Testis (tissue), 2 donors: ENCODE results near the gene VANGL2.

Experiments
- POLR2A ChIP-seq: fragments of 450-650 bp; IDR thresholded peaks from one replicate; pipeline ENCODE4 v1.6.1; 2017; ENCODE audit warnings: antibody characterized with exemption, mild to moderate bottlenecking, moderate library complexity
- TF ChIP-seq, protein P1 (sequence below), 3 experiments: fragments of 450-650 bp in 2 of 3; fragments of 200-600 bp in 1 of 3; sonication (generic) in 1 of 3; IDR thresholded peaks; one replicate each; pipeline ENCODE4 v1.5.1; 2016 to 2019; ENCODE audit warnings: antibody characterized with exemption in 3 of 3, mild to moderate bottlenecking in 2 of 3, moderate library complexity in 1 of 3

DNA sequence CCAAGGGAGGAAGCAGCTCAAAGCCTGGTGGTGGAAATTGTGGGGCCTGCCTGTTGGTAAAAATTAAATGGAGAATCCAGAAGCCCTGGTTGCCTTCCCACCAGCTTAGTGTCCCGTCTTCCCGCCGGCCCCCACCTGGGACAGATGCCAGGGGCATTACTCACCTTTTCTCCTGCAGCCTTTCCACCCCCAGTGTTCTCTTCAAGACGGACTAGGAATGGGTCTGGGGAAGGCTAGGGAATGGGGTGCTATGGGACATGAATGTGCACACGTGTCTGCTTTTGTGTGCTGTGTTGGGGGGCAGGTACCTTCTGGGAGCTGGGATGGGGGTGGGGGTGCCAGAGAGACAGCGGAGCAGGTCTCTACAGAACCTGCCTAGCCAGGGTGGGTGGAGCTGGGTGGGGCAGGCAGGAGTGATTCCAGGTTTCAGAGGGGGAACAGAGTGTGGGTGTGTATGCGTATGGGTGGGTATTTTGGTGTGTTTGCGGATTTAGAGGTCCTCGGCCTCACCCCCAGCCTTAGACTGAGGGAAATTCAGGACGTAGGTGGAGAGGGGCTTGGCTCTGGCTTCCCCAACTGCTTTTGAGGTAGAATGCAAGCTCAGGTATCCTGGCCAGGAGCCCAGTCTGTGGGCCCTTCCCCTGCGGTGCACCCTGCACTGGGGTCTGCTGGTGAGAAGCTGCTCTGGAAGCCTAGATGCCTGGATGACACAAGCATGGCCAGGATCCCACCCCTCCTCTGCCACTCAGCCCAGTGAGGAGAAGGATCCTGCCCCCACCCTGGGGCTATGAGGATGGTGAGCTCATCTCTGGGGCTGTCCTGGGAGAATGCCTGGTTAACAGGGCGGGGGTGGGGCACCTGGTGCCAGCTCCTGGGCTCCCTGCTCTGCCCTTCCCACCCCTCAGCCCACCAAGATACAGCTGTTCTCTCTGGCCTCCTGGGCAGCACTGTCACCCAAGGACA lies 7.8 kb downstream of the VANGL2 start:
- TF ChIP-seq POLR2A, result no peak
- TF ChIP-seq, protein P1, sequence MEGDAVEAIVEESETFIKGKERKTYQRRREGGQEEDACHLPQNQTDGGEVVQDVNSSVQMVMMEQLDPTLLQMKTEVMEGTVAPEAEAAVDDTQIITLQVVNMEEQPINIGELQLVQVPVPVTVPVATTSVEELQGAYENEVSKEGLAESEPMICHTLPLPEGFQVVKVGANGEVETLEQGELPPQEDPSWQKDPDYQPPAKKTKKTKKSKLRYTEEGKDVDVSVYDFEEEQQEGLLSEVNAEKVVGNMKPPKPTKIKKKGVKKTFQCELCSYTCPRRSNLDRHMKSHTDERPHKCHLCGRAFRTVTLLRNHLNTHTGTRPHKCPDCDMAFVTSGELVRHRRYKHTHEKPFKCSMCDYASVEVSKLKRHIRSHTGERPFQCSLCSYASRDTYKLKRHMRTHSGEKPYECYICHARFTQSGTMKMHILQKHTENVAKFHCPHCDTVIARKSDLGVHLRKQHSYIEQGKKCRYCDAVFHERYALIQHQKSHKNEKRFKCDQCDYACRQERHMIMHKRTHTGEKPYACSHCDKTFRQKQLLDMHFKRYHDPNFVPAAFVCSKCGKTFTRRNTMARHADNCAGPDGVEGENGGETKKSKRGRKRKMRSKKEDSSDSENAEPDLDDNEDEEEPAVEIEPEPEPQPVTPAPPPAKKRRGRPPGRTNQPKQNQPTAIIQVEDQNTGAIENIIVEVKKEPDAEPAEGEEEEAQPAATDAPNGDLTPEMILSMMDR (IDR thresholded peaks at IDR 0.05), result no peak
